ENCODE results near the gene C2orf68. TPM values are rescaled to one million over a fixed set of nuclear protein-coding genes. Genes with fewer than 3 reads are reported as not detected.

The C2orf68 gene
- total and polyA plus RNA-seq, 4 donors, result 7.6 to 20.9 (median 11.6) TPM

DNA sequence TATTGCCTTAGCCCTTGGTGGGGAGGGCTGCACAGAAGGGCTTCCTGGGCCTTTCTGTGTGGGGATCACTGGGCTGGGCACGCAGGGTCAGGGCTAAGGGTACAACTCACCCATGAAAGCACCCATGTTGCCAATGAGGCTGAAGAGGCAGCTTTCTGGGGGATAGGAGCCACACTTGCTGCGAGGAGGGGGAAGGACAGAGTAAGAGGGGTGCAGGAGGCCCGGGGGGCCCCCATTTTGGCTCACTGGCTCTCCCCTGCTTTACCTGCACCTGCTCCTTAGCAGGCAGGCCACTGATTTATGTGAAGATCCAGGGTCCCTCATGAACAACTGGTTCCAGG, 11.7 kb downstream of the C2orf68 start (continued):
- TF ChIP-seq REST (IDR thresholded peaks at IDR 0.05) (no peak), YY1 (IDR thresholded peaks at IDR 0.05) (no peak)

DNA sequence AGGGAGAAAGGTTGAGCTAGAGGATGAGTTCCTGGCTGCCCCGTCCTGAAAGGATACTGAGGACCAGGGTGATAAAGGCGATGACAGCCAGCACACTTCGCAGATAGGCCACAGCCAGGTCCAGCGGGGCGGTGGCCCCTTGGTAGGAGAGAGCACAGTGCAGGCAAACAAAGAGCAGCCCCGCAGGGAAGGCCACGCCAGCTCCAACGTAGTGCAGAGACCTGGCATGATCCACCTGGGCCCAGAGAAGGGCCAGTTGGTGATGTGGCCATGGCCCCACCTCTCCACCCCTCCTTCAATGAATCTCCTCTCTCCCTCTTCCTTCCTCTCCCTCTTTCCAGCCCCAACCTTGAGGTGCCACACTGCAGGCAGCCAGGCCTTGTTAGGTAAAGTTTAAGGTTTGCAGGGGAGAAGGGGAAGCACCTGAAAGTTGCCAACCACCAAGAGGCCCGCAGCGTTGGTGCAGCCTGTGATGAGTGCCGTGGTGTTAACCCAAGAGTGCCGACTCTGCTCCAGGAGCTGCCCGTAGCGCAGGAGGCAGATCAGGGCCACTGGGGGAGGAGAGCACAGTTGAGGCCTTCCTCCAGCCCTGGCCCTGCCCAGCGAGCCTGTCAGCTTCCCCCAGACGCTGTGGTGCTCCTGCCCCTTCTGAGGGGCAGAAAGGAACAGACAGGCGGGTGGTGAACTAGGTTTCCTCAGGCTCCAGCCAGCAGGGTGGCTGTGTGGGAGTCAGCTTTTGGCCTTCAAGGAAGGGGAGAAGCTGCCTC, 12.2 kb downstream of the C2orf68 start:
- Histone ChIP-seq H3K9me3 (ENCODE audit: control insufficient read depth in 4 of 4, low read length in 3 of 4) (no peaks in the 10 kb centered on the region), H3K4me3 (ENCODE audit: low read depth in 1 of 3, low read length in 3 of 3) (no peak overlapping the region), H3K27ac (ENCODE audit: low read depth in 1 of 2, low read length in 2 of 2) (no peak overlapping the region), H3K4me1 (ENCODE audit: control insufficient read depth in 4 of 4, insufficient read depth in 4 of 4, low read length in 3 of 4) (peaks cover 15 to 62% (median 51%) of the 10 kb centered on the region in 4 donors), H3K9ac (ENCODE audit: low read depth in 1 of 2, low read length in 2 of 2) (no peak overlapping the region), H3K36me3 (ENCODE audit: control insufficient read depth in 4 of 4, insufficient read depth in 3 of 4, low read depth in 1 of 4, low read length in 3 of 4) (peaks cover 3 to 16% (median 6%) of the 10 kb centered on the region in 4 donors), H3K27me3 (ENCODE audit: control insufficient read depth in 4 of 4, insufficient read depth in 4 of 4, low read length in 3 of 4) (no peaks in the 10 kb centered on the region)
- DNase-seq (ENCODE audit: low spot score), result no peak
- WGBS, result 77% methylated on average over 17 of the region's 17 CpGs
- TF ChIP-seq, protein P1, sequence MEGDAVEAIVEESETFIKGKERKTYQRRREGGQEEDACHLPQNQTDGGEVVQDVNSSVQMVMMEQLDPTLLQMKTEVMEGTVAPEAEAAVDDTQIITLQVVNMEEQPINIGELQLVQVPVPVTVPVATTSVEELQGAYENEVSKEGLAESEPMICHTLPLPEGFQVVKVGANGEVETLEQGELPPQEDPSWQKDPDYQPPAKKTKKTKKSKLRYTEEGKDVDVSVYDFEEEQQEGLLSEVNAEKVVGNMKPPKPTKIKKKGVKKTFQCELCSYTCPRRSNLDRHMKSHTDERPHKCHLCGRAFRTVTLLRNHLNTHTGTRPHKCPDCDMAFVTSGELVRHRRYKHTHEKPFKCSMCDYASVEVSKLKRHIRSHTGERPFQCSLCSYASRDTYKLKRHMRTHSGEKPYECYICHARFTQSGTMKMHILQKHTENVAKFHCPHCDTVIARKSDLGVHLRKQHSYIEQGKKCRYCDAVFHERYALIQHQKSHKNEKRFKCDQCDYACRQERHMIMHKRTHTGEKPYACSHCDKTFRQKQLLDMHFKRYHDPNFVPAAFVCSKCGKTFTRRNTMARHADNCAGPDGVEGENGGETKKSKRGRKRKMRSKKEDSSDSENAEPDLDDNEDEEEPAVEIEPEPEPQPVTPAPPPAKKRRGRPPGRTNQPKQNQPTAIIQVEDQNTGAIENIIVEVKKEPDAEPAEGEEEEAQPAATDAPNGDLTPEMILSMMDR (IDR thresholded peaks at IDR 0.05; ENCODE audit: low read depth, low read length, missing input control), result no peak

- peaks cover 3 to 16% (median 6%) of the 10 kb centered on the region in 4 donors for H3K36me3 ChIP-seq (ENCODE audit: control insufficient read depth in 4 of 4, insufficient read depth in 3 of 4, low read depth in 1 of 4, low read length in 3 of 4)
- H3K4me1 ChIP-seq (ENCODE audit: control insufficient read depth in 4 of 4, insufficient read depth in 4 of 4, low read length in 3 of 4), result peaks cover 16 to 61% (median 47%) of the 10 kb centered on the region in 4 donors
- TF ChIP-seq RAD21 (IDR thresholded peaks at IDR 0.05) (no peak), REST (IDR thresholded peaks at IDR 0.05) (no peak)
- no peaks in the 10 kb centered on the region for H3K9me3 ChIP-seq (ENCODE audit: control insufficient read depth in 4 of 4, low read length in 3 of 4)
- H3K4me3 ChIP-seq (ENCODE audit: low read depth in 1 of 3, low read length in 3 of 3), result no peak overlapping the region
- no peak for DNase-seq (ENCODE audit: low spot score)
- WGBS, result 79% methylated on average over 14 of the region's 14 CpGs
- H3K27ac ChIP-seq (ENCODE audit: low read depth in 1 of 2, low read length in 2 of 2), result no peak overlapping the region
- H3K27me3 ChIP-seq (ENCODE audit: control insufficient read depth in 4 of 4, insufficient read depth in 4 of 4, low read length in 3 of 4), result no peaks in the 10 kb centered on the region
- H3K9ac ChIP-seq (ENCODE audit: low read depth in 1 of 2, low read length in 2 of 2), result no peak overlapping the region
Measured at GRCh38 chr2:85598594-85599340, 13.1 kb downstream of the C2orf68 start.

Measured in liver (tissue), 9 donors.